Lower lobe of right lung (tissue), 2 donors: ENCODE measurements around the gene IFT52. TPM values are rescaled to one million over a fixed set of nuclear protein-coding genes. Genes with fewer than 3 reads are reported as not detected.

Experiments
- ATAC-seq, 2 donors: fragments of 200-7000 bp; cut with Tn5 transposase; one replicate each; pipeline ENCODE4 v1.9.1; 2020 to 2022; ENCODE audit warnings: mild to moderate bottlenecking in 2 of 2, moderate library complexity in 2 of 2
- DNase-seq: peaks from one replicate; pipeline ENCODE4 v3.0.0-alpha.2; 2020
- H3K27ac ChIP-seq: fragments of 200-600 bp; one replicate; pipeline ENCODE4 v1.8.0; 2022
- H3K27me3 ChIP-seq: fragments of 200-600 bp; one replicate; pipeline ENCODE4 v1.8.0; 2022; ENCODE audit warnings: low read depth
- H3K36me3 ChIP-seq: fragments of 200-600 bp; one replicate; pipeline ENCODE4 v1.8.0; 2022; ENCODE audit warnings: mild to moderate bottlenecking
- H3K4me1 ChIP-seq: fragments of 200-600 bp; one replicate; pipeline ENCODE4 v1.8.0; 2022
- H3K4me3 ChIP-seq: fragments of 200-600 bp; one replicate; pipeline ENCODE4 v1.8.0; 2022; ENCODE audit warnings: mild to moderate bottlenecking
- H3K9me3 ChIP-seq: fragments of 200-600 bp; one replicate; pipeline ENCODE4 v1.8.0; 2022
- intact Hi-C: fragments of 100-400 bp; cut with DNase I; formaldehyde crosslinking; loops from one replicate; pipeline ENCODE4 v1.11.0; 2022
- total RNA-seq: library from RNA; stranded (reverse); fragmentation: NEBNext Ultra II Directional; extraction: Animal tissue kit (Norgen Biotek cat#: 25700); gene quantifications from one replicate; pipeline ENCODE4 v1.2.1, GENCODE V29; 2021
- TF ChIP-seq, protein P1 (sequence below): fragments of 200-600 bp; IDR thresholded peaks from one replicate; pipeline ENCODE4 v1.8.0; 2022; ENCODE audit warnings: antibody characterized with exemption, mild to moderate bottlenecking
- donor health status: DM: no; HTN: yes; CAD: no; lungs with severe emphysema.

The IFT52 gene
- total RNA-seq, 1 donor from 2014 or later: 19.9 TPM

- no peak for ATAC-seq
- no peaks in the 10 kb centered on the region for H3K4me1 ChIP-seq
- DNase-seq: no peak
- TF ChIP-seq, protein P1, sequence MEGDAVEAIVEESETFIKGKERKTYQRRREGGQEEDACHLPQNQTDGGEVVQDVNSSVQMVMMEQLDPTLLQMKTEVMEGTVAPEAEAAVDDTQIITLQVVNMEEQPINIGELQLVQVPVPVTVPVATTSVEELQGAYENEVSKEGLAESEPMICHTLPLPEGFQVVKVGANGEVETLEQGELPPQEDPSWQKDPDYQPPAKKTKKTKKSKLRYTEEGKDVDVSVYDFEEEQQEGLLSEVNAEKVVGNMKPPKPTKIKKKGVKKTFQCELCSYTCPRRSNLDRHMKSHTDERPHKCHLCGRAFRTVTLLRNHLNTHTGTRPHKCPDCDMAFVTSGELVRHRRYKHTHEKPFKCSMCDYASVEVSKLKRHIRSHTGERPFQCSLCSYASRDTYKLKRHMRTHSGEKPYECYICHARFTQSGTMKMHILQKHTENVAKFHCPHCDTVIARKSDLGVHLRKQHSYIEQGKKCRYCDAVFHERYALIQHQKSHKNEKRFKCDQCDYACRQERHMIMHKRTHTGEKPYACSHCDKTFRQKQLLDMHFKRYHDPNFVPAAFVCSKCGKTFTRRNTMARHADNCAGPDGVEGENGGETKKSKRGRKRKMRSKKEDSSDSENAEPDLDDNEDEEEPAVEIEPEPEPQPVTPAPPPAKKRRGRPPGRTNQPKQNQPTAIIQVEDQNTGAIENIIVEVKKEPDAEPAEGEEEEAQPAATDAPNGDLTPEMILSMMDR: no peak
- intact Hi-C loops: no loop called here
- H3K9me3 ChIP-seq: no peaks in the 10 kb centered on the region
- no peaks in the 10 kb centered on the region for H3K27me3 ChIP-seq
- no peak overlapping the region for H3K27ac ChIP-seq
- no peak overlapping the region for H3K4me3 ChIP-seq
- no peaks in the 10 kb centered on the region for H3K36me3 ChIP-seq
Observed at GRCh38 chr20:43680981-43681380, 90.2 kb downstream of the IFT52 start.

DNA sequence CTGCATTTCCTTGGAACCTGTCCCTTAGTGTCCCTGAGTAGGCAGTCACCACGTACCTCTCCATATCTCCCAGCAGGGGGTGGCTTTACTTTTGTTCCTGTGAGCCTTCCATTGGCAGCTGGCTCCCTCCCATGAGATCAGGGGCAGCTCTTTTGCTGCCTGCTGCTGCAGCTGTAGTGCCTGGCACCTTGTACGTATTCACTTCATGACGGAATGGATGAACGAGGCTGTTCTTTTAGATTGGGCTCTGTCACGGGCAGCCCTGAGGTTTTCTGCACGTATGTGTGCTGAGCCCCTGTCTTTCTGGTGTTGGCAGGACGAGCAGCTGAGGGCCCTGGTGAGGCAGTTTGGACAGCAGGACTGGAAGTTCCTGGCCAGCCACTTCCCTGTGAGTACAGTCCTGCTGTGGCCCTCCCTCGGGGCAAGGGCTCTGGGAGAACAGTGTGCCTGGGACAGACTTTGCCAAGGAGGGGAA is 90.8 kb downstream of the IFT52 start:
- Histone ChIP-seq H3K4me3 (no peak overlapping the region), H3K9me3 (no peaks in the 10 kb centered on the region), H3K4me1 (no peaks in the 10 kb centered on the region), H3K27me3 (no peaks in the 10 kb centered on the region), H3K27ac (no peak overlapping the region), H3K36me3 (no peaks in the 10 kb centered on the region)
- no peak for DNase-seq
- intact Hi-C loops: no loop called here
- ATAC-seq: peak in 1 of 2 donors; percentile 13
- TF ChIP-seq, protein P1: no peak

- H3K9me3 ChIP-seq: no peaks in the 10 kb centered on the region
- H3K27ac ChIP-seq: no peak overlapping the region
- intact Hi-C loops: no loop called here
- TF ChIP-seq, protein P1: no peak
- H3K36me3 ChIP-seq: no peaks in the 10 kb centered on the region
- H3K4me3 ChIP-seq: no peak overlapping the region
- DNase-seq (no peak), ATAC-seq (peak in 1 of 2 donors; percentile 68)
- H3K27me3 ChIP-seq: no peaks in the 10 kb centered on the region
- no peaks in the 10 kb centered on the region for H3K4me1 ChIP-seq
Observed at GRCh38 chr20:43681991-43682410, 91.3 kb downstream of the IFT52 start.

DNA sequence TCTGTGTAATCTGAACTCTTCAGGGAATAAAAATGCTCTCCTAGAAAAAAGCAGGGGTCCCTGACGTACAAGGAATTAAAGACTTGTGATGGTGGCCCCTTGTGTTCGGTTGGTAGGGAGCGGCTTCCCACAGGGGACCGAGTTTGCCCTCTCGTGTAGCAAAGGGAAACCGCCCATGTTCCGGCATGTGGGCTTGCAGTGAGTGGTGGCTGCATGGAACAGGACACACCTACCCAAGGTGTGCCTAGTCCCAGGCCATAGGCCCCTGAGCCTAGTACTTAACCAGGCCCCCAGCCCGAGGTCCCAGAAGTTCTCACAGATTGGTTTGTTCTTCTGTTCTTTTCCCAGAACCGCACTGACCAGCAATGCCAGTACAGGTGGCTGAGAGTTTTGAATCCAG is 91.7 kb downstream of the IFT52 start:
- intact Hi-C loops: no loop called here
- TF ChIP-seq, protein P1: no peak
- Histone ChIP-seq H3K27me3 (no peaks in the 10 kb centered on the region), H3K9me3 (no peaks in the 10 kb centered on the region), H3K4me1 (no peaks in the 10 kb centered on the region), H3K36me3 (no peaks in the 10 kb centered on the region), H3K27ac (no peak overlapping the region), H3K4me3 (no peak overlapping the region)
- DNase-seq: no peak
- peak in 1 of 2 donors; percentile 37 for ATAC-seq

- Histone ChIP-seq H3K4me3 (no peak overlapping the region), H3K36me3 (no peaks in the 10 kb centered on the region), H3K4me1 (no peaks in the 10 kb centered on the region), H3K27ac (no peak overlapping the region), H3K9me3 (no peaks in the 10 kb centered on the region), H3K27me3 (no peaks in the 10 kb centered on the region)
- DNase-seq (no peak), ATAC-seq (no peak)
- TF ChIP-seq, protein P1: no peak
- intact Hi-C loops: no loop called here
Observed at GRCh38 chr20:43686820-43687219, 96.1 kb downstream of the IFT52 start.

GRCh38 chr20:43689165-43689564 is 98.4 kb downstream of the IFT52 start:
- no peak for DNase-seq

More at GRCh38 chr20:43689165-43689564, 98.4 kb downstream of the IFT52 start:
- TF ChIP-seq, protein P1: no peak
- H3K4me3 ChIP-seq: no peak overlapping the region
- H3K9me3 ChIP-seq: no peaks in the 10 kb centered on the region
- no peaks in the 10 kb centered on the region for H3K36me3 ChIP-seq
- no peak overlapping the region for H3K27ac ChIP-seq
- no peaks in the 10 kb centered on the region for H3K4me1 ChIP-seq
- H3K27me3 ChIP-seq: no peaks in the 10 kb centered on the region
- intact Hi-C loops: no loop called here
- ATAC-seq: no peak
